GM19468 (cell line): ENCODE measurements around the gene NKAIN4.

ENCODE experiments used
- ATAC-seq: cut with Tn5 transposase; IDR thresholded peaks from one replicate; pipeline ENCODE4 v1.9.1; 2021; ENCODE audit warnings: mild to moderate bottlenecking, moderate library complexity, moderate number of reproducible peaks; ENCODE audit not compliant: unreplicated experiment; ENCODE audit errors: extremely low read depth

The NKAIN4 gene

DNA sequence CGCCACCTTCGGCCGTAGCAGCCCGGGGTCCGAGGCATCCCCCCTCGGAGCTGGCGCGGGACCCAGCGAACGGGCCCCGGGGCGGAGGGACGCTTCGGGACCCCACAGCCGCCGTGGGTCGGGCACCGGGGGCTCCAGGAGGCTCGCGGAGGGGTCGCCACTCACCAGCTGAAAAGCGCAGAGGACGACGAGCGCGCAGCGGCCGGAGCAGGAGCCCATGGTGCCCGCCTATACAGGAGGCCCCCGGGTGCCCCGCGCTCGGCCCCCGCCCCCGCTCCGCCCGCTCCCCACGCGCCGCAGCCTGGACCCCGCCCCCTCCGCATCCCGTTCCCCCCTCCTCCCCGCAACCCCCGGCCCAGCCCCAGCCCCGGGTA lies at the start of gene NKAIN4:
NKAIN4 (minus strand) TSS at position 232 of the 374 bp plus-strand sequence; CDS start at position 219, 13 bp downstream.
- no peak for ATAC-seq

DNA sequence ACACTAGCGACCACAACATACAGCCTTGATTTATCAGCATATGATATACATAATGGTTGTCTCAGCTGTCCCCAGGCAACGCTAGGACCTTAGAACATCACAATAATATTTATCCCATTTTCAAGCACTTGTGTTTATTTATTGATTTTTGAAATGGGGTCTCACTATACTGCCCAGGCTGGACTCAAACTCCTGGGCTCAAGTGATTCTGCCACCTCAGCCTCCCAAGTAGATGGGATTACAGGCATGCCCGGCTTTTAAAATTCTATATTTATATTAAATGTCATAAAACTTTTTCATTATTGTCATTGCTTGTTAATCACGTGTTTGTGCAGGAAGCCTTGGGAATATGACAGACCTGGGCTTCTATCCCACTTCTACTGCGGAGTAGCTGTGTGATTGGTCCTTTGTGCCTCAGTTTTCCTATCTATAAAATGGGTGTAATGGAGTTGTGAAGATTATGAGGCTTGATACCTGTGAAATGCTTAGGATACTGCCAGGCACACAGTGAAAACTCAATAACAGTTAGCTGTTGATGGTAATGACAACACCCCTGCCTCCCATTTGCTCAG lies 48.9 kb upstream of the NKAIN4 start:
- ATAC-seq, result no peak

DNA sequence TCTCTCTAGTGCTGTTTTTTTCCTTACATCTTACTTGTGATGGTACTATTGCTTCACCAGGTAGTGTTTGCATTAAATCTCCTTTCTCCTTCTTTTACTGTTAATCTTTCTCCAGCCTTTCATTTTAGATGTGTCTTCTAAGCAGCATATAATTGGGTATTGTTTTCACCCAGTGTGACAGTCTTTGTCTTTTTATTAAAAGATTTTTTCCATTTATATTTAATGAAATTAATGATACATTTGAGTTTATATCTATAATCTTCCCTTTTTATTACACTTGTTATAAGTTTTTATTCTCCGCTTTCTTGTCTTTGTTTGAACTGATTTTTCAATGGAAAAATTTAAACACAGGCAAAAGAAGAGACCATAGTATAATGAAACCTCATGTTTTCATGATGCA lies 47.4 kb upstream of the NKAIN4 start:
- no peak for ATAC-seq

DNA sequence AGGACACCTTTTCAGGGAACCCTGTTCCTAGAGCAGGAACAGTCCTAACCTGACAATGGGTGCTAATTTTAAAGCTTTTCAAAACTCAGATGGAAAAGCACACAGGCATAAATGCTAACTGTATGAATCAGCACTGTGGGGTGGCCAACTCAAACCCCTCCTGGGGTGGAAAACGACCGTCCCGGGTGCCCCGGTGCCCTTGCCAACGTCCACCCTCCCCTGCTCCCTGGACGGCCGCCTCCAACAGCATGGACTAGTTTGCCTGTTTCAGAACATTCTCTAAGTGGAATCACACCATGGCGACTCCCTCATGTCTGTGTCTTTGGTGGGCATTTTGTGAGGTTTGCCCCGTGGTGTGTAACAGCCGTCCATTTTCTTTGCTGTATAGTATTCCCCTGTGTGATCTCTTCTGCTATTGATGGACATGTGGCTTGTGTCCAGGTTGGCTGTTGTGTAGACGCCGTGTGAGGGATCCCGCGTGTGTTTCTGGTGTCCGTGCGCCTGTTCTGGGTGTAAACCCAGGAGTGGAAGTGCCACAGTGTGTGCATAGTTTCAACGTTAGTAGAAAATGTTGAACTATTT lies 44.6 kb upstream of the NKAIN4 start:
- ATAC-seq, result no peak

DNA sequence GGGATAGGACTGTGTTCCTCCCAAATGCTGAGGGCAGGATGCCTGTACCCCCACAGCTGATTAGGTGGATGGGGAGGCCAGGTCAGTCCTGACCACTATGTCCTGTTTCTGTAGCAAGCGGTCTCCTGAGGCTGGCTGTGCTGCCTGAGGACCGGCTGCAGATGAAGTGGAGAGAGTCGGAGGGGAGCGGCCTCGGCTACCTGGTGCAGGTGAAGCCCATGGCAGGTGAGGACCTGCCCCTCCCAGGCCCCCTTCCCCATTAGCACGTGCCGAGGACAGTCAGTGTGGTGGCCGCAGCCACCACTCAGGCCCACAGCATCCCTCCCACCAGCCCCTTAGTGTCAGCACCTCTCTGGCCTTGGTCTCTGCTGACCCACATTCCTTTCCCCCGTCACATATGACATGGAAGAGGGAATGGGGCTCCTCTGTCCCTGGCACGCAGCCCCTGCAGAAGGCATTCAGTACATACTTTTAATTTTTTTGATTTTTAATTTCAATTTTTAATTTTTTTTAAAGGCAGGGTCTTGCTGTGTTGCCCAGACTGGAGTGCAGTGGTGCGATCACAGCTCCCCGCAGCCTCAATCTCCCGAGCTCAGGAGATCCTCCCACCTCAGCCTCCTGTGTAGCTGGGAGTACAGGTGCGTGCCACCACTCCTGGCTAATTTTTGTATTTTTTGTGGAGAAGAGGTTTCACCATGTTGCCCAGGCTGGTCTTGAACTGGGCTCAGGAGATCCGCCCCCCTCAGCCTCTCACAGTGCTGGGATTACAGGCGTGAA lies 43.7 kb upstream of the NKAIN4 start:
- ATAC-seq, result no peak

DNA sequence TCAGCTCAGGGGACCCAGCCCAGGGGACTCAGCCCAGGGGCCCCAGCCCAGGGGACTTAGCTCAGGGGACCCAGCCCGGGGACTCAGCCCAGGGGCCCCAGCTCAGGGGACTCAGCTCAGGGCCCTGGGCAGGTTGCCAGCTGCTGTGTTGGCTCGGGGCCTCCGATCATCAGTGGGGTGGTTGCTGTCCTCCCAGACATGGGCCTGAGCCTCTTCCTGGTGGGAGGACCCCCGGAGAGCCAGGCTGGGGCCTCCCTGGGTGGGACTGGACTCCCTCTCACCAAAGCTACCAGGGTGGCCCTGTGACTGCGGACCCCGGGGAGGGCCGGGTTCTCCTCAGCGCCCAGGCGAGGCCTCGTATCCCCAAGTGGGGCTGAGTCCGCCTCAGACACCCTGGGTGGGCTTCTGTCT lies 43.1 kb upstream of the NKAIN4 start:
- ATAC-seq, result no peak

DNA sequence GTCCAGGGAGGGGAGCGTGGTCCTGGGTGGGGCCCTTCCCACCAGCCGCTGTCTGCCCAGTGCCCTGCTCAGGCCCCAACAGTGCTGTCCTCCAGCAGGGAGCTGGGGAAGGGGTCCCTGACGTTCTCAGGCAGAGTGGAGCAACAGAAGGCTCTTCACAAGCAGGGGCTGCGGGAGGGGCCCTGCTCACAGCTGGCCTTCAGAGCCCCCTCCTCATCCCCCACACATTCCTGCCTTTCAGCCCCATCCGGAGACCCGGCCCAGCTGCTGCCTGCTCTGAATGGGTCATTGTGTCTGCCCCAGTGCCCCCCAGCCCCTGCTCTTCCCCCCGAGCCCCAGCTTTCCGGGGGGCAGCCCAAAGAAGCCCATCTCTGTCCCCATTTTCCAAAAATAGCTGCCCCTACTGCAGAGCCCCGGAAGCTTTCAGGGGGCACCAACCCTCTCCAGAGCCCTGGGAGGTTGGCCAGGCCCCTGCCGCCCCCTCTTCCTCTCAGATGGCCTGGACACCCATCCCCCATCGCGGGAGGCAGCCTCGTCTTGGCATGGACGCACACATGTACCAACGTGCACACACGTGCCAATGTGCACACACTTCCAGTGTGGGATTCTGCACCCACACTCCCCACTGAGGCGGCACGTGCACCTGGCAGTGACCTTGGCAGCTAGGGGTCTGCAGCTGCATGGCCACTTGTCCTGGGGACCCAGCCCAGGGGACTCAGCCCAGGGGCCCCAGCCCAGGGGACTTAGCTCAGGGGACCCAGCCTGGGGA lies 42.5 kb upstream of the NKAIN4 start:
- no peak for ATAC-seq

DNA sequence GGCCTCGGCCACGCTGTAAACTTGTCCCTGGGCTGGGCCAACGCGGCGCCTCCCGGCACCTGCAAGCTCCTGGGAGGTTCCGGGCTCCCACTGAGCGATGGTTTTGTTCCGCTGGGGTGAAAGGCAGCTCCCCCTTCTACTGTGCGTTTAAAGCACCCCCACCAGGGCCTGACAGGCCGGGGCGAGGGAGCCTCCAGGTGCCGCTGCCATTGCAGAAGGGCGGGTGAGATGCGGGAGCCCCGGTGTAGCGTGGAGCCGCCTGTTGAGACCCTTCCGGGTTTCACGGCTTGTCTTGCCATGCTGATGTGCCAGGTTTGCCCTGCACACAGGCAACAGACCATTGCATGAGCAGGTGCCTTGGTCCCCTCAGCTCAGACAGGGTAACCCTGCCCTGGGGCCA lies 41.6 kb upstream of the NKAIN4 start:
- no peak for ATAC-seq

DNA sequence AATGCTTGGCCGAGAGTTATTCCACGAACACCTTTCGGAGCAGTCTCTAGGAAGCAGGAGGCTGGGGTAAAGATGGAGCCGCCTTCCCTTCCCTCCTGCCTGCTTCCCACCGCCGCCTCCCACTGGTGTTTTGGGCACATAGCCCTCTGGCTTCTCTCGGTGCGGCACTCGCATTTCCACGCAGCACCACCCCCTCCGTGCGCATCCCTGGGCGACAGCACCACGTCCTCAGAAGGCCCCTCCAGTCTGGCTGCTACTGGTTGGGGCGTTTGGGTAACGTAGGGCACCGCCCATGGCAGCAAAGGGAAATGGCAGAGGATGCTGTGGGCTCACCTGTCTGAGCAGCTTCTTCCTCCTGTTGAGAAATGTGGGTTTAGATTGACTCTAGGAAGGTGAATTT lies 41.2 kb upstream of the NKAIN4 start:
- ATAC-seq, result no peak

DNA sequence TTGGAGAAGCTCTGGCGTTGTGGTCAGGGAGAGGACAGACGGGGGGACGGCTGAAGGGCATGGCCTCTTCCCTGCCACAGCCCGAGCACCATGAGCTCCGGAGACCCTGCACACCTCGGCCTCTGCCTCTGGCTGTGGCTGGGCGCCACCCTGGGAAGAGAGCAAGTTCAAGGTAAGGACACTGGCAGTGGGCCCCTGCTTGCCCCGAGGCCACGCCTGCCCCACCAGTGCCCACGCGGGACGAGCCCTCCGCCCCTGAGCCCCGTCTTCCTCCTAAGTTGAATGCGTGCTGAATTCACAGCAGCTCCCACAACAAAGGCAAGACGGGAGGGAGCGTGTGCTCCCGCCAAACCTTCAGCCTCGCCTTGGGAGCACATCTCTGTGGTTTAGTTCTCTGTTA lies 40.8 kb upstream of the NKAIN4 start:
- ATAC-seq, result no peak

DNA sequence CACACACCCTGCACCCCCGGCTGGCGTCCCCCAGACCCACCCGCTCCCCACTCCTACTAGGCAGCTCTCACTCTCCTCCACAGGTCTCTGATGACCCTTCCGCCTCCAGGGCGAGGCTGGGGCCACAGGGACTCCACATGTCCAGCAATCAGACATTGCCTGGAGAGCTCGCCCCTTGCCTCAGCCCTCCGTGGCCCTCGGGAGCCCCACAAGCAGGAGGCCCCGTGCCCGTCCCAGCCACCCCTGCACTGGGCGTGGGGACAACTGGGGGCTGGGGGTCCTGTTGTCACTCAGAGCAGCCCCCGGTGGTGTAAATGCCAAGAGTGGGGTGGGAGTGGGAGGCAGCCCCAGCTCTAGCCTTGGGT lies 40.3 kb upstream of the NKAIN4 start:
- ATAC-seq, result no peak

DNA sequence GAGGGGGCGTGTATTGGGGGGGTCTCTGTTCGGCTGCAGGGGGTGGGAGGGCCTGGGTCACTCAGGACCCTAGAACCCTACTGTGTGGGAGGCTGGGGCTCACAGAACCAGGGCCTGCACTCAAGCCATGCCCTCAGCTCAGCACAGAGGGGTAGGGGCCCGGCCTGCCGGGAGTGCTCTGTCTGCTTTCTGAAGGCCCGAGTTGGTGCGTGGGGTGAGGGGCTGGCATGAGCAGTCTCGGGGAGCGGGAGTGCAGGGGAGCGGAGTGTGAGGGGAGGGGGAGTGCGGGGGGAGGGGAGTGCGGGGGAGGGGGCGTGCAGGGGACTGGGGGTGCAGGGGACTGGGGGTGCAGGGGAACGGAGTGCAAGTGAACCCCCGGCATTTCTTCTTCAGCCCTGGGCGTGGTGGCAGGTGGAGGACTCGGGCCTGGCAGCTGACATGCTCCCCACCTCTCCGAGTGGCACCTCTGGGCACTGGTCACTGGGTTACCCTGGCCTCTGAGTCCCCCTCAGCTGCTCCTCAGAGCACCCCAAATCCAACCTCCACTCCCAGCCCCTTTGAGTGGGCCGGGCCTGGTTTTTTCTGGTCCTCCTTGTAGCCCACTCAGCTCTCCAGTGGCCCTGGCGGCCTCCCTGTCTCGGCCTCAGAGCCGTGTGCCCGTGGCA lies 39.7 kb upstream of the NKAIN4 start:
- no peak for ATAC-seq

DNA sequence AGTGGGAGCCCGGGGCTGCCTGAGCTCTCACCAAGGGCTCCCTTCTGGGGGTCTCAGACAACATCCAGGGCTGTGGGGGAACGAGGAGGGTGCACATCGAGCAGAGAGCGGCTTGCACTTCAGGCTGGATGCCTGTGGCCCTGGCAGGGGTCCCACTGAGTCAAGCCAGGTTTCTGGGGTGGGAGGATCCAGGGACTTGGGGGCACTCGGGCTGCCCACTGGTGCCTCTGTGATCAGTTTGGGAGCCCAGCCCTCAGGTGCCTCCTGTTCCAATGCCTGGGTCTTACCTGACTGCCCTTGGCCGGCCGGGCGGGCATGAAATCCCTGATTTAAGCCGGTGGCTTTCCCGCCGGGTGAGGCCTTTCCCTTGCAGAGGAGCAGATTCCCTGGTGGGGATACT lies 39.2 kb upstream of the NKAIN4 start:
- ATAC-seq, result no peak

DNA sequence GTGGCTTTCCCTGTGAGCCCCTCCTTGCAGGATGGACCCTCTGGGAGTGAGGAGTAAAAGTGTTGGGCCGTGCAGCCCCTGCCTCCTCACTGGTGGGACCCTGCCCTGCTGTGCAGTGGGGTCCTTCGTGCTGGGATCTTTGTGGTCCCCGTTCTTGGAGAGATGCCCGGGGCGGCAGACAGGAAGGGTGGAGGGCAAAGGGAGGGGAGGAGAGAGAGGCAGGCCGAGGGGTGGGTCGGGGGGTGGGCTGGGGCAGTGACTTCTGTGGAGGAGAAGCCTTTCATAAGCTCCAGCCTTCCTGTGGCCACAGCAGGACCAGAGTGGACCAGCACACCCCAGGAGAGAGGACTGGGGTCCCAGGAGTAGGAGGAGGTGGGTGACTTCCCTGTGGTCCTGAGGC lies 38.6 kb upstream of the NKAIN4 start, which contains the start of gene COL20A1:
COL20A1 (plus strand) TSS at position 283 of the 400 bp plus-strand sequence. CDS start 1,922 bp downstream, outside the sequence.
- no peak for ATAC-seq

DNA sequence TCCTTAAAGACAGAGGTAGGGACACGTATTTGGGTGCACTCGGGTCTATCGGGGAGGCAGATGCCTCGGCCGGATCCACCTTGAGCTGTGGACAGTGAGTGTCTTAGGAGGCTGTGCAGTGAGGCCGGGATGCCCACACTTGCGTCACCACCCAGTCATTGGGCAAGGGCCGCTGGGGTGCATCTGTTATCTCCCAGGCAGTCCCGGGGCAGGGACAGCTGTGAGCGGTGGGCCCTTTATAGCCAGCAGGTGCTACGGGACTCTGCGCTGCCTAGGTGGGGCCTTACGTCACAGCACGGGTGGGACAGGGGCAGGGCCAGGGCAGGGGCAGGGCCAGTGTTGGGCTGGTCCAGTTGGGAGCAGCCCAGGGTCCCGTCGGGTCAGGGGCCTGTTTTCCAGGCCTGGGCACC lies 38.0 kb upstream of the NKAIN4 start:
- no peak for ATAC-seq

DNA sequence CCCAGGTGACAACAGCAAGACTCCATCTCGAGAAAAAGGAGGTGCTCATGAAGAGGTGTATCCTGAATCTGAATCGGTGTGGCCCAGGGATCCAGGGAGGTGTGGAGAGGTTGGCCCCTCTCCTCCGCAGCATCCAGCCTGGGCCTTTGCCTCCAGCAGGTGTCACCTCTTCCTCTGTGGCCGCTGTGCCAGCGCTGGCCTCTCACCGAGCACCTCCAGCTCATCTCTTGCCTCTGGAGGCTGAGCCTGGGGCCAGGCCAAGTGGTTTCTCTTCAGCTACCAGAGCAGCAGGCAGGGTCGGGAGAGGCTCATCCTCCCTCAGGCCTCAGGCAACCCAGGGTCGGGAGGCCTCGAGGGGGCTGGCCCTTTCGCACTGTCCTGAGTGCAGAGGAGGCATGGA lies 37.5 kb upstream of the NKAIN4 start:
- no peak for ATAC-seq

DNA sequence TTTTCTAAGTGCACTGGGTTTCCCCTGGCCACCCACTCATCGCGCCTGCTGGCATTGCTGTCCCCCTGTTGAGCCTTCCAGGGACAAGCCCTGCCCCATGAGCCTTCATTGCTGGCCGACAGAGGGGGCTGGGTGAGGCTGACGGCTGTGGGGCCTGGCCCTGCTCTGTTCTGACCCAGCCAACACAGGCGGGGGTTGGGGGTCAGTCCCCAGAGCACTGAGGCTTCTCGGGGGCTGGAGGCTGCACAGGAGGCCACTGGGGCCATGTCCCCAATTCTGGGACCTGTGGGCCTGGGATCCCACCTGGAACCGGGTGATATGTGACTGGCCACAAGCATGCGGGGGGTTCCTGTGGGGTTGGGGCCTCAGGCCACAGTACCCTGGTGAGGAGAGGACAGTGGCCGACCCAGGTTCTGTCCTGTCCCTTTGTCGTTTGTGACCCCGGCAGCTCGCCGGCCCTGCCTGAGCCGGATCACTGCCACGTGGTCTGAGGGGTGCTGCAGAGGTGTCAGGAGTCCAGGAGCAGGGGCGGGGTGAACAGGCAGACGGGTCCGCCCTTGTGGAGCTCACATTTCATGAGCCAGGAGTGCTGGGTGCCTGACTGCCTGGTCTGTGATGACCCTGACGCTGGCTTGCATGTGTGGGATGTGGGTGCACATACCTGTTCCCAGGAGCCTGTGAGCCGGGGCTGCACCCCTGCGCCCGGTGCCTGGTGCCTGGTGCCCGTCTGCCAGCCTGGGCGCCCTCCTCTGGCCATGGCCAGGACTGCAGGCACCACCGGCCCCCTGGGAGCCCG lies 36.6 kb upstream of the NKAIN4 start:
- no peak for ATAC-seq

DNA sequence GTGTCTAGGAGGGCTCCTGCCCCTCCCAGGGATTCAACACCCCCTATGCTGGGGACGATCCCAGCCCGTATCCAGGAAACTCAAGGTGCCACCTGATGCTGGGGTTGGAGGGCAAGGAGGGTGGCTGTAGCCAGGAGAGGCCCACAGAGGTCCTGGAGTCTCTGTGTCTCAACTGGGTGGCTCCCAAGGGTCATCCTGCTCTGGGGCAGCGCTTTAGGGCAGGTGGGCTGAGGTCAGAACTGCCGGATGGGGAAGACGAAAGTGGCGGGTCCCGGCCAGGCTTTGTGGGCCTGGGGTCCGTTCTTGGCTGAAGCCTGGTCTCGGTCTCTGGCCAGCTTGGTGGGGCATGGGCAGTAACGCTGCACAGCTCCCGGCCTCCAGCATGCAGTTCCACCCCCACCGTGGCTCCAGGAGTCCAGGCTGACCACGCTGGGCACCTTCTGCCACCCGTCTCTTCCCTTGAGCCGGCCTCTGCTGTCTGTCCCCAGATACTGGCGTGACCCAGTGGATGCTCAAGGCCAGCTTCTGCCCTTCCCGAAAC lies 35.9 kb upstream of the NKAIN4 start:
- no peak for ATAC-seq
